Gastroesophageal sphincter (tissue), 4 donors: Measurements from ENCODE around the gene CPNE5. TPM values are rescaled to one million over a fixed set of nuclear protein-coding genes. Genes with fewer than 3 reads are reported as not detected.

Experiments used
- ATAC-seq: fragments of 150-250 bp; one replicate; pipeline ENCODE4 v1.9.1; 2016; ENCODE audit warnings: mild to moderate bottlenecking, moderate library complexity
- H3K27ac ChIP-seq, 4 donors: fragments of 200-600 bp; sonication (generic) in 3 of 4; 1 replicate in 3 of 4; 2 replicates in 1 of 4; pipeline ENCODE4 v1.5.1; 2016 to 2019
- H3K27me3 ChIP-seq: fragments of 200-600 bp; sonication (generic); one replicate; pipeline ENCODE4 v1.5.1; 2019
- H3K36me3 ChIP-seq, 2 donors: fragments of 200-600 bp; sonication (generic); one replicate each; pipeline ENCODE4 v1.5.1; 2019; ENCODE audit warnings: control low read depth in 1 of 2
- H3K4me1 ChIP-seq, 3 donors: fragments of 200-600 bp; sonication (generic); 1 replicate in 2 of 3; 2 replicates in 1 of 3; pipeline ENCODE4 v1.5.1; 2016 to 2019; ENCODE audit warnings: control low read depth in 2 of 3
- H3K4me3 ChIP-seq, 2 donors: fragments of 200-600 bp; sonication (generic); one replicate each; pipeline ENCODE4 v1.5.1; 2019; ENCODE audit warnings: mild to moderate bottlenecking in 1 of 2, moderate library complexity in 1 of 2
- H3K9me3 ChIP-seq, 3 donors: fragments of 200-600 bp; sonication (generic); one replicate each; pipeline ENCODE4 v1.5.1; 2017 to 2019; ENCODE audit warnings: control low read depth in 2 of 3
- CTCF ChIP-seq, 4 experiments: fragments of 200-600 bp in 2 of 4; fragments of 450-650 bp in 2 of 4; sonication (generic) in 1 of 4; IDR thresholded peaks; one replicate each; pipeline ENCODE4 v1.5.1; 2017 to 2019; ENCODE audit warnings: antibody characterized with exemption in 4 of 4, mild to moderate bottlenecking in 2 of 4, moderate library complexity in 2 of 4
- EP300 ChIP-seq: sonication (generic); formaldehyde crosslinking; IDR thresholded peaks from one replicate; pipeline ENCODE4 v1.6.1; 2017; ENCODE audit warnings: antibody characterized with exemption, mild to moderate bottlenecking
- POLR2A ChIP-seq, 2 donors: fragments of 450-650 bp; IDR thresholded peaks; one replicate each; pipeline ENCODE4 v1.6.1; 2017; ENCODE audit warnings: antibody characterized with exemption in 2 of 2, mild to moderate bottlenecking in 2 of 2, moderate library complexity in 1 of 2
- POLR2AphosphoS5 ChIP-seq: sonication (generic); formaldehyde crosslinking; IDR thresholded peaks from one replicate; pipeline ENCODE4 v1.6.1; 2017; ENCODE audit warnings: antibody characterized with exemption
- WGBS, 2 donors: methylation state at CpG; one replicate each; pipeline ENCODE4 v1.1.5; 2018; ENCODE audit warnings: low coverage in 1 of 2; 5-methylcytosine and 5-hydroxymethylcytosine counted together
- total RNA-seq, 4 donors: library from RNA; depleted of rRNA; stranded (reverse); fragments of >200 nt; gene quantifications; one replicate each; pipeline ENCODE4 v1.1.0, GENCODE V29; 2016

Gene CPNE5
- total RNA-seq, 4 donors from 2014 or later: 0.42 to 2.3 (median 1.5) TPM

GRCh38 chr6:36783603-36784375, 55.5 kb downstream of the CPNE5 start:
- peaks cover 25% of the 10 kb centered on the region for H3K27me3 ChIP-seq
- H3K9me3 ChIP-seq: no peaks in the 10 kb centered on the region
- H3K36me3 ChIP-seq: no peaks in the 10 kb centered on the region
- H3K4me3 ChIP-seq: no peak overlapping the region
- 66 to 70% methylated on average over 3 to 5 of the region's 5 CpGs for WGBS, 2 donors
- TF ChIP-seq POLR2AphosphoS5 (no peak), EP300 (no peak), POLR2A (IDR thresholded peaks at IDR 0.05) (no peak), CTCF (IDR thresholded peaks at IDR 0.05) (no peak)
- H3K4me1 ChIP-seq: no peaks in the 10 kb centered on the region
- H3K27ac ChIP-seq: no peak overlapping the region
- no peak for ATAC-seq

DNA sequence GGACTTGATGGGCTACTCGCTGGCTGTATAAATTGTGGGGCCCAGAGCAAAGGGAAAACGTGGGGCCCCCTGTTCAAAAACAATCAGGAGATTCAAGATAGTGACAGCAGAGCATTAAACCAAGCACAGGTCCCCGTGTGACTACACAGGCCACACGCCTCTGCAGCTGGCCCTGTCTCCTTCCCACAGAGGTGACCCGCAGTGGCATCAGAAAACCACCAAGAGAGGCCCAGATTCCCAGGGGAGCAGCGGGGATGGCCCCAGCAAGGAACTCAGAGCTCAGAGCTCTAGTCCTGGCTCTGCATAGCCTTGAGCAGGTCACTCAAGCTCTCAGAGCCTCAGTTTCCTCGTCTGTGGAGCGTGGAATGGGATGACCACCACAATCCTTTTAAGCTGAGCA, 57.6 kb downstream of the CPNE5 start:
- Histone ChIP-seq H3K36me3 (no peaks in the 10 kb centered on the region), H3K27me3 (peaks cover 25% of the 10 kb centered on the region), H3K9me3 (no peaks in the 10 kb centered on the region), H3K4me3 (no peak overlapping the region), H3K27ac (no peak overlapping the region), H3K4me1 (no peaks in the 10 kb centered on the region)
- TF ChIP-seq EP300: no peak
- no peak for TF ChIP-seq POLR2AphosphoS5
- no peak for TF ChIP-seq POLR2A (IDR thresholded peaks at IDR 0.05)
- no peak for TF ChIP-seq CTCF (IDR thresholded peaks at IDR 0.05)
- 80% methylated on average over 3 of the region's 8 CpGs; no CpG with 5 or more reads in 1 of the 2 donors for WGBS, 2 donors
- ATAC-seq: no peak

GRCh38 chr6:36780442-36781177, 58.6 kb downstream of the CPNE5 start:
- no peak for ATAC-seq
- WGBS, 2 donors: 63 to 75% methylated on average over 10 to 11 of the region's 11 CpGs
- Histone ChIP-seq H3K4me1 (no peaks in the 10 kb centered on the region), H3K27me3 (peaks cover 25% of the 10 kb centered on the region), H3K4me3 (no peak overlapping the region), H3K27ac (no peak overlapping the region), H3K9me3 (no peaks in the 10 kb centered on the region), H3K36me3 (no peaks in the 10 kb centered on the region)
- TF ChIP-seq EP300 (no peak), CTCF (IDR thresholded peaks at IDR 0.05) (no peak), POLR2A (IDR thresholded peaks at IDR 0.05) (no peak), POLR2AphosphoS5 (no peak)

- H3K36me3 ChIP-seq: no peaks in the 10 kb centered on the region
- no peak overlapping the region for H3K27ac ChIP-seq
- no peaks in the 10 kb centered on the region for H3K4me1 ChIP-seq
- H3K4me3 ChIP-seq: no peak overlapping the region
- no peak for TF ChIP-seq CTCF (IDR thresholded peaks at IDR 0.05)
- no peak for TF ChIP-seq POLR2AphosphoS5
- WGBS, 2 donors: 47 to 90% methylated on average over 2 of the region's 5 CpGs
- no peaks in the 10 kb centered on the region for H3K9me3 ChIP-seq
- no peak for ATAC-seq
- peaks cover 25% of the 10 kb centered on the region for H3K27me3 ChIP-seq
These were observed 60.0 kb downstream of the CPNE5 start for GRCh38 chr6:36779227-36779626.

DNA sequence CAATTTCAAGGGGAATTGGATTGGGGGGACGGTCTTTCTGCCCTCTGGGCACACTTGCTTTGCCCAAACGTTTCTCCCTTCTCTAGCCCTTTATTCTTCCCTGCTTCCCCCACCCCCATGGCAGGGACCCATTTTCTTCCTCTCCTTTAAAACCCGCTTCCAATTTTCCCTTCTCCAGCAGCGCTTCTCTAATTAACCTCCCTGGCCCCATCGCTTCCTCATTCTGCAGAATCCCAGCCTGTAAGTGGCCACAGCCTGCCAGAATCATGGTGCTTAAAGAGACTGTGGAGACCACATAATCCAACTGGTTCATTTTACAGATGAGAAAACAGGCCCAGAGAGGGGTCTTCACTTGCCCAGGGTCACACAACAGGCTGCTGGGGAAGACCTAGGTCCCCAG, 61.4 kb downstream of the CPNE5 start:
- WGBS, 2 donors: 48 to 73% methylated on average over 5 of the region's 5 CpGs
- no peak for ATAC-seq
- Histone ChIP-seq H3K27me3 (peaks cover 25% of the 10 kb centered on the region), H3K4me1 (no peaks in the 10 kb centered on the region), H3K27ac (no peak overlapping the region), H3K9me3 (no peaks in the 10 kb centered on the region), H3K36me3 (no peaks in the 10 kb centered on the region), H3K4me3 (no peak overlapping the region)
- TF ChIP-seq POLR2AphosphoS5: no peak
- no peak for TF ChIP-seq CTCF (IDR thresholded peaks at IDR 0.05)
- no peak for TF ChIP-seq POLR2A (IDR thresholded peaks at IDR 0.05)
- no peak for TF ChIP-seq EP300
